HG02938 (cell line): ENCODE data around the gene HACD2.

Source experiments
- ATAC-seq: cut with Tn5 transposase; IDR thresholded peaks from one replicate; pipeline ENCODE4 v1.9.1; 2021; ENCODE audit warnings: mild to moderate bottlenecking, moderate library complexity; ENCODE audit not compliant: unreplicated experiment

HACD2 gene

GRCh38 chr3:123449102-123449996 lies 135.5 kb downstream of the HACD2 start:
- ATAC-seq: no peak

GRCh38 chr3:123448536-123449101 lies 136.2 kb downstream of the HACD2 start, which contains the start of gene ADCY5:
Gene ADCY5, minus strand, starts transcription at chr3:123449090. Its CDS starts 545 bp downstream, at chr3:123448545.
- ATAC-seq: no peak

- no peak for ATAC-seq
Measured at GRCh38 chr3:123447749-123448517, 136.9 kb downstream of the HACD2 start.

- no peak for ATAC-seq
Measured at GRCh38 chr3:123447416-123447748, 137.5 kb downstream of the HACD2 start.

GRCh38 chr3:123446610-123447109 lies 138.2 kb downstream of the HACD2 start:
- ATAC-seq: no peak

GRCh38 chr3:123446210-123446609 lies 138.6 kb downstream of the HACD2 start:
- ATAC-seq: no peak

GRCh38 chr3:123445702-123446101 lies 139.2 kb downstream of the HACD2 start:
- no peak for ATAC-seq

- ATAC-seq: no peak
Measured at GRCh38 chr3:123444744-123445143, 140.1 kb downstream of the HACD2 start.

GRCh38 chr3:123444023-123444422 lies 140.8 kb downstream of the HACD2 start:
- ATAC-seq: no peak

GRCh38 chr3:123442908-123443307 lies 141.9 kb downstream of the HACD2 start:
- ATAC-seq: no peak

GRCh38 chr3:123442125-123442524 lies 142.7 kb downstream of the HACD2 start:
- ATAC-seq: no peak
